Calu3 (cell line): Measurements from ENCODE around the gene BCR. TPM values are rescaled to one million over a fixed set of nuclear protein-coding genes. Genes with fewer than 3 reads are reported as not detected.

Experiments used
- BruUV-seq: library from RNA; stranded (reverse); fragments of 400-500 nt; replicated peaks from 2 replicates; lab custom pipeline; 2021; lab: Mats Ljungman, UMichigan
- CTCF ChIA-PET: fragments of 300-600 bp; sonication (Branson Sonifier 250); formaldehyde crosslinking; loops from one replicate; lab custom pipeline; 2022; ENCODE audit warnings: antibody characterized with exemption; lab: Charles Lee
- DNase-seq: peaks from one replicate; pipeline ENCODE4 v3.0.0; 2022
- H3K27ac Mint-ChIP-seq: one replicate; pipeline ENCODE4 v1.8.0; 2022; ENCODE audit warnings: mixed read lengths; ENCODE audit not compliant: unreplicated experiment
- H3K27me3 Mint-ChIP-seq: one replicate; pipeline ENCODE4 v1.8.0; 2022; ENCODE audit warnings: mixed read lengths; ENCODE audit not compliant: unreplicated experiment
- H3K36me3 Mint-ChIP-seq: one replicate; pipeline ENCODE4 v1.8.0; 2022; ENCODE audit warnings: mild to moderate bottlenecking, moderate library complexity, mixed read lengths; ENCODE audit not compliant: insufficient read depth, unreplicated experiment
- H3K4me1 Mint-ChIP-seq: one replicate; pipeline ENCODE4 v1.8.0; 2022; ENCODE audit warnings: mild to moderate bottlenecking, low read depth, mixed read lengths; ENCODE audit not compliant: unreplicated experiment
- H3K4me3 Mint-ChIP-seq: one replicate; pipeline ENCODE4 v1.8.0; 2022; ENCODE audit warnings: mild to moderate bottlenecking, low read depth, moderate library complexity, mixed read lengths; ENCODE audit not compliant: unreplicated experiment
- H3K9me3 Mint-ChIP-seq: one replicate; pipeline ENCODE4 v1.8.0; 2022; ENCODE audit warnings: low read depth, mixed read lengths; ENCODE audit not compliant: unreplicated experiment
- intact Hi-C: fragments of 100-400 bp; cut with micrococcal nuclease; formaldehyde crosslinking; loops from one replicate; pipeline ENCODE4 v1.10.0; 2022; ENCODE audit not compliant: unreplicated experiment
- total RNA-seq: library from RNA; stranded (reverse); gene quantifications from 2 replicates; pipeline ENCODE4 v1.2.3, GENCODE V29; 2022
- TF ChIP-seq, protein P1 (sequence below): fragments of 200-600 bp; IDR thresholded peaks from one replicate; pipeline ENCODE4 v1.8.0; 2022; ENCODE audit warnings: antibody characterized with exemption; ENCODE audit not compliant: unreplicated experiment

The BCR gene
- total RNA-seq, 1 experiment from 2014 or later: 83.6 TPM

- TF ChIP-seq, protein P1, sequence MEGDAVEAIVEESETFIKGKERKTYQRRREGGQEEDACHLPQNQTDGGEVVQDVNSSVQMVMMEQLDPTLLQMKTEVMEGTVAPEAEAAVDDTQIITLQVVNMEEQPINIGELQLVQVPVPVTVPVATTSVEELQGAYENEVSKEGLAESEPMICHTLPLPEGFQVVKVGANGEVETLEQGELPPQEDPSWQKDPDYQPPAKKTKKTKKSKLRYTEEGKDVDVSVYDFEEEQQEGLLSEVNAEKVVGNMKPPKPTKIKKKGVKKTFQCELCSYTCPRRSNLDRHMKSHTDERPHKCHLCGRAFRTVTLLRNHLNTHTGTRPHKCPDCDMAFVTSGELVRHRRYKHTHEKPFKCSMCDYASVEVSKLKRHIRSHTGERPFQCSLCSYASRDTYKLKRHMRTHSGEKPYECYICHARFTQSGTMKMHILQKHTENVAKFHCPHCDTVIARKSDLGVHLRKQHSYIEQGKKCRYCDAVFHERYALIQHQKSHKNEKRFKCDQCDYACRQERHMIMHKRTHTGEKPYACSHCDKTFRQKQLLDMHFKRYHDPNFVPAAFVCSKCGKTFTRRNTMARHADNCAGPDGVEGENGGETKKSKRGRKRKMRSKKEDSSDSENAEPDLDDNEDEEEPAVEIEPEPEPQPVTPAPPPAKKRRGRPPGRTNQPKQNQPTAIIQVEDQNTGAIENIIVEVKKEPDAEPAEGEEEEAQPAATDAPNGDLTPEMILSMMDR: no peak
- intact Hi-C loops: no loop called here
- peaks cover 74% of the 10 kb centered on the region for H3K4me1 Mint-ChIP-seq
Measured at GRCh38 chr22:23223569-23224317, 43.4 kb downstream of the BCR start.

GRCh38 chr22:23224846-23225245, 44.5 kb downstream of the BCR start:
- CTCF ChIA-PET: interaction anchor here (0.6 to 2.0 kb wide), 3 partner anchors 14 to 57 kb away, joined by 3 to 11 read pairs (median 8); no protein-coding TSS in a partner anchor

More at GRCh38 chr22:23223569-23224317, 43.4 kb downstream of the BCR start:
- BruUV-seq: no TSS peak
- no peaks in the 10 kb centered on the region for H3K27me3 Mint-ChIP-seq
- H3K36me3 Mint-ChIP-seq: peaks cover 5% of the 10 kb centered on the region
- peak overlapping the region; percentile 1 for H3K4me3 Mint-ChIP-seq
- CTCF ChIA-PET: no interaction called here
- peaks cover 2% of the 10 kb centered on the region for H3K9me3 Mint-ChIP-seq
- DNase-seq: no peak
- peak overlapping the region; percentile 7 for H3K27ac Mint-ChIP-seq

DNA sequence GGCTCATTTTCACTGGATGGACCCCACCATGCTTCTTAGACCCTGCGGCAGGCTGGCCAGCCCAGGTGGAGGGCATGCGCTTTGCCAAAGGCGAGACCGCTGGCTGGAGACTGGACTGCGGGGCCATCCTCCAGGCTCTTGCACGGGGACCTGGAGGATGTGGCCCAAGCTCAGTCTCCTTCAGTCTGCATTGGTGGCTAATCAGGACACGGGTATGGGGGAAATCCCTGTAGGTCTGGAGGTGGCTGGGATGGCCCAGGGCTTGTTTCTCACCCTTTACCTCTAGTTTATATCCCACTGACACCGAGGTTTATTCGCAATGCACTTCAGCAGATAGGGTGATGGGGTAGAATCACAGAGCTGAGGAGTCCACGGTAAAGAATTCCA, 45.0 kb downstream of the BCR start:
- peaks cover 13% of the 10 kb centered on the region for H3K36me3 Mint-ChIP-seq
- intact Hi-C loops: no loop called here
- H3K27ac Mint-ChIP-seq: peak overlapping the region; percentile 48
- peak overlapping the region; percentile 14 for H3K4me3 Mint-ChIP-seq
- CTCF ChIA-PET: interaction anchor here (0.6 to 2.0 kb wide), 5 partner anchors 14 to 57 kb away, joined by 3 to 11 read pairs (median 4); partner anchors contain the start of gene BCR
- H3K4me1 Mint-ChIP-seq: peaks cover 60% of the 10 kb centered on the region
- TF ChIP-seq, protein P1: no peak
- peaks cover 5% of the 10 kb centered on the region for H3K9me3 Mint-ChIP-seq
- no peaks in the 10 kb centered on the region for H3K27me3 Mint-ChIP-seq
- BruUV-seq: no TSS peak
- no peak for DNase-seq

More at GRCh38 chr22:23224846-23225245, 44.5 kb downstream of the BCR start:
- TF ChIP-seq, protein P1: no peak
- Mint-ChIP-seq H3K36me3 (peaks cover 9% of the 10 kb centered on the region), H3K27ac (peak overlapping the region; percentile 48), H3K9me3 (peaks cover 5% of the 10 kb centered on the region), H3K4me1 (peaks cover 63% of the 10 kb centered on the region), H3K27me3 (no peaks in the 10 kb centered on the region), H3K4me3 (peak overlapping the region; percentile 14)
- no peak for DNase-seq
- intact Hi-C loops: no loop called here
- no TSS peak for BruUV-seq

- H3K27ac Mint-ChIP-seq: peak overlapping the region; percentile 48
- DNase-seq: peak; percentile 81
- TF ChIP-seq, protein P1: no peak
- TSS peak; percentile 67 for BruUV-seq
- intact Hi-C loops: no loop called here
- H3K4me3 Mint-ChIP-seq: peak overlapping the region; percentile 14
- peaks cover 5% of the 10 kb centered on the region for H3K9me3 Mint-ChIP-seq
- H3K27me3 Mint-ChIP-seq: no peaks in the 10 kb centered on the region
- CTCF ChIA-PET: interaction anchor here (0.8 to 2.0 kb wide), 4 partner anchors 26 to 56 kb away, joined by 4 to 11 read pairs (median 6); partner anchors contain the start of gene BCR
- peaks cover 60% of the 10 kb centered on the region for H3K4me1 Mint-ChIP-seq
- peaks cover 17% of the 10 kb centered on the region for H3K36me3 Mint-ChIP-seq
Measured at GRCh38 chr22:23225724-23226496, 45.6 kb downstream of the BCR start.
